GM23338 (cell line): Measurements from ENCODE around the gene C17orf107. TPM values are rescaled to one million over a fixed set of nuclear protein-coding genes. Genes with fewer than 3 reads are reported as not detected.
A peak's percentile ranks its signal among the peaks of the same experiment; 100 is the strongest.

Experiments used
- ATAC-seq: fragments of 200-7000 bp; cut with Tn5 transposase; 3 replicates; pipeline ENCODE4 v1.9.1; 2020
- DNase-seq: peaks from one replicate; pipeline ENCODE4 v3.0.0-alpha.2; 2015; ENCODE audit warnings: low spot score
- H2AFZ ChIP-seq: fragments of 200-600 bp; sonication (generic); 2 replicates; pipeline ENCODE4 v1.8.0; 2016; ENCODE audit warnings: antibody characterized with exemption, mild to moderate bottlenecking, moderate library complexity
- H3F3A ChIP-seq: fragments of 200-600 bp; sonication (generic); replicated peaks from 2 replicates; pipeline ENCODE4 v1.8.0; 2017; ENCODE audit warnings: antibody characterized with exemption, mixed run types, low read depth
- H3K27ac ChIP-seq: fragments of 200-600 bp; sonication (generic); 2 replicates; pipeline ENCODE4 v1.6.1; 2016; ENCODE audit warnings: low read depth
- H3K27me3 ChIP-seq: fragments of 200-600 bp; sonication (generic); 2 replicates; pipeline ENCODE4 v1.8.0; 2016; ENCODE audit warnings: mild to moderate bottlenecking, mixed run types, moderate library complexity; ENCODE audit not compliant: insufficient read depth
- H3K36me3 ChIP-seq: fragments of 200-600 bp; sonication (generic); 2 replicates; pipeline ENCODE4 v1.8.0; 2016; ENCODE audit warnings: mild to moderate bottlenecking; ENCODE audit not compliant: insufficient read depth
- H3K4me1 ChIP-seq: fragments of 200-600 bp; sonication (generic); 2 replicates; pipeline ENCODE4 v1.8.0; 2016; ENCODE audit warnings: mild to moderate bottlenecking, moderate library complexity; ENCODE audit not compliant: insufficient read depth
- H3K4me2 ChIP-seq: fragments of 200-600 bp; sonication (generic); 2 replicates; pipeline ENCODE4 v1.7.1; 2017; ENCODE audit warnings: mixed run types
- H3K4me3 ChIP-seq: fragments of 200-600 bp; sonication (generic); 2 replicates; pipeline ENCODE4 v1.6.1; 2016; ENCODE audit warnings: mixed run types
- H3K79me2 ChIP-seq: fragments of 200-600 bp; sonication (generic); replicated peaks from 2 replicates; pipeline ENCODE4 v1.8.0; 2017; ENCODE audit warnings: mild to moderate bottlenecking; ENCODE audit not compliant: insufficient read depth
- H3K9me2 ChIP-seq: fragments of 200-600 bp; sonication (generic); 2 replicates; pipeline ENCODE4 v1.8.0; 2017; ENCODE audit not compliant: insufficient read depth
- H4K20me1 ChIP-seq: fragments of 200-600 bp; sonication (generic); replicated peaks from 2 replicates; pipeline ENCODE4 v1.8.0; 2017; ENCODE audit warnings: mild to moderate bottlenecking; ENCODE audit not compliant: insufficient read depth
- H3K27ac Mint-ChIP-seq: 2 replicates; pipeline ENCODE4 v1.8.0; 2020; ENCODE audit warnings: inconsistent platforms, mild to moderate bottlenecking, moderate library complexity, mixed read lengths
- H3K27me3 Mint-ChIP-seq: 3 replicates; pipeline ENCODE4 v1.8.0; 2022; ENCODE audit warnings: low read depth, mild to moderate bottlenecking, moderate library complexity, mixed read lengths, inconsistent platforms; ENCODE audit not compliant: insufficient read depth, poor library complexity
- H3K36me3 Mint-ChIP-seq: 3 replicates; pipeline ENCODE4 v1.8.0; 2021; ENCODE audit warnings: low read depth, mild to moderate bottlenecking, inconsistent platforms, moderate library complexity, mixed read lengths
- H3K4me1 Mint-ChIP-seq: 3 replicates; pipeline ENCODE4 v1.8.0; 2020; ENCODE audit warnings: mild to moderate bottlenecking, inconsistent platforms, mixed read lengths
- H3K4me3 Mint-ChIP-seq: 3 replicates; pipeline ENCODE4 v1.8.0; 2021; ENCODE audit warnings: moderate library complexity, mild to moderate bottlenecking, inconsistent platforms, mixed read lengths
- H3K9me3 Mint-ChIP-seq: 3 replicates; pipeline ENCODE4 v1.8.0; 2020; ENCODE audit warnings: moderate library complexity, mild to moderate bottlenecking, inconsistent platforms, mixed read lengths
- CREB1 ChIP-seq: fragments of 250-450 bp; sonication (Bioruptor Pico); IDR thresholded peaks from 2 replicates; pipeline ENCODE4 v1.5.0; 2020; ENCODE audit warnings: low read depth, mild to moderate bottlenecking, moderate library complexity
- CTCF ChIP-seq, 2 experiments: fragments of 200-600 bp in 1 of 2; sonication (generic) in 1 of 2; conservative IDR thresholded peaks; 2 replicates each; pipeline versions ENCODE4 v1.5.1 to v1.6.1; 2016 to 2017; ENCODE audit warnings: antibody characterized with exemption in 2 of 2, low read depth in 2 of 2, mild to moderate bottlenecking in 2 of 2, moderate library complexity in 1 of 2
- ETS1 ChIP-seq: IDR thresholded peaks from 2 replicates; pipeline ENCODE4 v1.6.1; 2016; ENCODE audit warnings: antibody characterized with exemption
- EZH2 ChIP-seq: fragments of 200-600 bp; sonication (generic); IDR thresholded peaks from one replicate; pipeline ENCODE4 v1.8.0; 2017; ENCODE audit warnings: antibody characterized with exemption, mild to moderate bottlenecking, low read depth; ENCODE audit not compliant: unreplicated experiment
- JUNB ChIP-seq: IDR thresholded peaks from one replicate; pipeline ENCODE4 v1.6.1; 2016; ENCODE audit warnings: antibody characterized with exemption; ENCODE audit not compliant: unreplicated experiment
- POLR2AphosphoS5 ChIP-seq: IDR thresholded peaks from 2 replicates; pipeline ENCODE4 v1.6.1; 2016; ENCODE audit warnings: antibody characterized with exemption, low read depth
- REST ChIP-seq: IDR thresholded peaks from one replicate; pipeline ENCODE4 v1.6.1; 2018; ENCODE audit warnings: antibody characterized with exemption; ENCODE audit not compliant: unreplicated experiment
- STAT1 ChIP-seq: IDR thresholded peaks from one replicate; pipeline ENCODE4 v1.6.1; 2016; ENCODE audit warnings: antibody characterized with exemption; ENCODE audit not compliant: unreplicated experiment
- ZNF114 ChIP-seq: fragments of 250-450 bp; sonication (Bioruptor Pico); IDR thresholded peaks from 2 replicates; pipeline ENCODE4 v1.5.0; 2020; ENCODE audit warnings: mild to moderate bottlenecking, moderate library complexity
- polyA plus RNA-seq: library from polyadenylated mRNA; unstranded; fragments of >200 nt; fragmentation: Nextera tagmentation; extraction: Ambion mirVana; gene quantifications from 2 replicates; pipeline ENCODE4 v1.2.1, GENCODE V29; 2016
- total RNA-seq: library from RNA; depleted of rRNA; stranded (reverse); fragments of >200 nt; shearing (Covaris generic); gene quantifications from 2 replicates; pipeline ENCODE4 v1.2.3, GENCODE V29; 2014

The C17orf107 gene
- total and polyA plus RNA-seq, 2 experiments from 2014 or later, result 1.9 to 5.9 TPM

- H3K27ac Mint-ChIP-seq, result no peak overlapping the region
- H3K9me3 Mint-ChIP-seq, result no peaks in the 10 kb centered on the region
- no peak for ATAC-seq
Measured at GRCh38 chr17:4937553-4937952, 38.2 kb downstream of the C17orf107 start.

GRCh38 chr17:4938069-4938491, 38.7 kb downstream of the C17orf107 start:
- H2AFZ ChIP-seq, result no peak overlapping the region
- H3K79me2 ChIP-seq, result peaks cover 27% of the 10 kb centered on the region
- TF ChIP-seq CTCF (conservative IDR thresholded peaks at IDR 0.05; ENCODE audit: low read depth in 2 of 2), result no peak
- TF ChIP-seq JUNB, result no peak
- TF ChIP-seq REST, result no peak
- no peak for TF ChIP-seq ETS1
- no peak for TF ChIP-seq CREB1 (CRISPR knock-in tag)
- no peak for TF ChIP-seq POLR2AphosphoS5
- peaks cover 28% of the 10 kb centered on the region for H3F3A ChIP-seq
- DNase-seq, result no peak
- Mint-ChIP-seq H3K9me3 (no peaks in the 10 kb centered on the region), H3K27me3 (peaks cover 15% of the 10 kb centered on the region), H3K4me3 (peak overlapping the region; percentile 92), H3K4me1 (peaks cover 37% of the 10 kb centered on the region), H3K27ac (peak overlapping the region; percentile 56; the same call in 1 of the 2 replicates), H3K36me3 (peaks cover 60% of the 10 kb centered on the region)
- H3K4me3 ChIP-seq, result no peak overlapping the region
- H4K20me1 ChIP-seq, result peaks cover 12% of the 10 kb centered on the region; the same call in 1 of the 2 replicates
- no peaks in the 10 kb centered on the region; the same call in 1 of the 2 replicates for H3K36me3 ChIP-seq
- H3K27me3 ChIP-seq, result no peaks in the 10 kb centered on the region
- no peak overlapping the region for H3K27ac ChIP-seq
- peaks cover 16% of the 10 kb centered on the region for H3K4me1 ChIP-seq
- ATAC-seq, result no peak
- peak overlapping the region; percentile 100 for H3K4me2 ChIP-seq
- no peaks in the 10 kb centered on the region for H3K9me2 ChIP-seq

More at GRCh38 chr17:4937553-4937952, 38.2 kb downstream of the C17orf107 start:
- TF ChIP-seq STAT1 (no peak), ZNF114 (CRISPR knock-in tag) (no peak), EZH2 (no peak)
- Histone ChIP-seq H4K20me1 (peaks cover 12% of the 10 kb centered on the region; the same call in 1 of the 2 replicates), H3K27me3 (no peaks in the 10 kb centered on the region), H3K9me2 (no peaks in the 10 kb centered on the region), H3K27ac (no peak overlapping the region), H3K4me3 (no peak overlapping the region), H3F3A (peaks cover 24% of the 10 kb centered on the region), H3K79me2 (peaks cover 26% of the 10 kb centered on the region), H2AFZ (no peak overlapping the region), H3K4me2 (no peak overlapping the region), H3K36me3 (no peaks in the 10 kb centered on the region; the same call in 1 of the 2 replicates), H3K4me1 (peaks cover 16% of the 10 kb centered on the region)
- peaks cover 59% of the 10 kb centered on the region for H3K36me3 Mint-ChIP-seq
- DNase-seq, result no peak
- H3K4me1 Mint-ChIP-seq, result peaks cover 37% of the 10 kb centered on the region
- H3K27me3 Mint-ChIP-seq, result peaks cover 16% of the 10 kb centered on the region
- H3K4me3 Mint-ChIP-seq, result 0 out of 3 replicates have a peak overlapping the region, but pooled peaks have one; percentile 5
